Measurements from ENCODE around the gene P2RX6.

Gene P2RX6

DNA sequence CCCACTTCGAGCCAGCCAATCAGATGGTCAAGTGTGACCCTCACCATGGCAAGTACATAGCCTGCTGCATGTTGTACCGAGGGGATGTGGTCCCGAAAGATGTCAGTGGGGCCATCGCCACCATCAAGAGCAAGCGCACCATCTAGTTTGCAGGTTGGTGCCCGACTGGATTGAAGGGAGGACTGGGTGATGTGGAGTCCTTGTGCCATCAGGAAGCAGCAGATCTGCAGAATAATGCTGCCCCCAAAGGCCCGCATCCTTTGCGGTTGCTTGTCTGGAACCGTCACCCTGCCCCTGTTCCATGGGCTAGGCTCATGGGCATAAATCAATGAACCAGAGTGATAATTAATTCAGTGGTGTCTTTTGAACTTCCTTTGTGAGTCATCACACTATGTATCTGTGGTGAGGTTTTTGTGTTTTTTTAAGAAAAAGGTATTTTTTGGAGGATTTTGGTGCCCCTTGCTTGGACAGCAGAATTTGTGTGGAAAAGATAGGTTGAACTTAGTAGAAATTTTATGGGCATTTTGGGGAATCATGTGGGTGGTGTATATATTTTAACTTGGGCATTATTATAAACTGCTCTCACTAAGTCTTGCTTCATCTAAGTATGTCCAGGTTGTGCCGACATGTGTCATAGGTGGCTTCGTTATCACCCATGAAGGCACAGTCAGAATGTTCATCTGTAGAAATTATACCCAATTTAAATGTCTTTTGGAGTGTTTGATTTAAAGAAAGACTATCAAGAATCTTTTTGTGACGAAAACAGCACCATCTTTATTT is 53.1 kb downstream of the P2RX6 start:
- TF ChIP-seq ZFP3 (CRISPR knock-in tag; IDR thresholded peaks at IDR 0.05) (no peak), ARNTL (CRISPR knock-in tag; IDR thresholded peaks at IDR 0.05; ENCODE audit: borderline replicate concordance, low read depth) (no peak), ZNF70 (CRISPR knock-in tag; IDR thresholded peaks at IDR 0.05) (no peak), ZFP30 (CRISPR knock-in tag; IDR thresholded peaks at IDR 0.05) (no peak), GLIS3 (CRISPR knock-in tag; IDR thresholded peaks at IDR 0.05) (no peak), OSR1 (CRISPR knock-in tag; IDR thresholded peaks at IDR 0.05) (no peak), ZNF8 (CRISPR knock-in tag; IDR thresholded peaks at IDR 0.05) (no peak), ZC3H10 (CRISPR knock-in tag; IDR thresholded peaks at IDR 0.05) (no peak), ESRRG (CRISPR knock-in tag; IDR thresholded peaks at IDR 0.05) (no peak), TOX (CRISPR knock-in tag; IDR thresholded peaks at IDR 0.05; ENCODE audit: borderline replicate concordance) (no peak), CSDC2 (CRISPR knock-in tag; IDR thresholded peaks at IDR 0.05) (no peak), SNAI2 (CRISPR knock-in tag; IDR thresholded peaks at IDR 0.05) (no peak)
- TF ChIP-seq, protein P1, sequence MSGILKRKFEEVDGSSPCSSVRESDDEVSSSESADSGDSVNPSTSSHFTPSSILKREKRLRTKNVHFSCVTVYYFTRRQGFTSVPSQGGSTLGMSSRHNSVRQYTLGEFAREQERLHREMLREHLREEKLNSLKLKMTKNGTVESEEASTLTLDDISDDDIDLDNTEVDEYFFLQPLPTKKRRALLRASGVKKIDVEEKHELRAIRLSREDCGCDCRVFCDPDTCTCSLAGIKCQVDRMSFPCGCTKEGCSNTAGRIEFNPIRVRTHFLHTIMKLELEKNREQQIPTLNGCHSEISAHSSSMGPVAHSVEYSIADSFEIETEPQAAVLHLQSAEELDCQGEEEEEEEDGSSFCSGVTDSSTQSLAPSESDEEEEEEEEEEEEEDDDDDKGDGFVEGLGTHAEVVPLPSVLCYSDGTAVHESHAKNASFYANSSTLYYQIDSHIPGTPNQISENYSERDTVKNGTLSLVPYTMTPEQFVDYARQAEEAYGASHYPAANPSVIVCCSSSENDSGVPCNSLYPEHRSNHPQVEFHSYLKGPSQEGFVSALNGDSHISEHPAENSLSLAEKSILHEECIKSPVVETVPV (CRISPR knock-in tag; IDR thresholded peaks at IDR 0.05), result no peak
- TF ChIP-seq, protein P2, sequence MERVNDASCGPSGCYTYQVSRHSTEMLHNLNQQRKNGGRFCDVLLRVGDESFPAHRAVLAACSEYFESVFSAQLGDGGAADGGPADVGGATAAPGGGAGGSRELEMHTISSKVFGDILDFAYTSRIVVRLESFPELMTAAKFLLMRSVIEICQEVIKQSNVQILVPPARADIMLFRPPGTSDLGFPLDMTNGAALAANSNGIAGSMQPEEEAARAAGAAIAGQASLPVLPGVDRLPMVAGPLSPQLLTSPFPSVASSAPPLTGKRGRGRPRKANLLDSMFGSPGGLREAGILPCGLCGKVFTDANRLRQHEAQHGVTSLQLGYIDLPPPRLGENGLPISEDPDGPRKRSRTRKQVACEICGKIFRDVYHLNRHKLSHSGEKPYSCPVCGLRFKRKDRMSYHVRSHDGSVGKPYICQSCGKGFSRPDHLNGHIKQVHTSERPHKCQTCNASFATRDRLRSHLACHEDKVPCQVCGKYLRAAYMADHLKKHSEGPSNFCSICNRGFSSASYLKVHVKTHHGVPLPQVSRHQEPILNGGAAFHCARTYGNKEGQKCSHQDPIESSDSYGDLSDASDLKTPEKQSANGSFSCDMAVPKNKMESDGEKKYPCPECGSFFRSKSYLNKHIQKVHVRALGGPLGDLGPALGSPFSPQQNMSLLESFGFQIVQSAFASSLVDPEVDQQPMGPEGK (CRISPR knock-in tag; IDR thresholded peaks at IDR 0.05; ENCODE audit: borderline replicate concordance), result no peak
- ATAC-seq, result no peak

DNA sequence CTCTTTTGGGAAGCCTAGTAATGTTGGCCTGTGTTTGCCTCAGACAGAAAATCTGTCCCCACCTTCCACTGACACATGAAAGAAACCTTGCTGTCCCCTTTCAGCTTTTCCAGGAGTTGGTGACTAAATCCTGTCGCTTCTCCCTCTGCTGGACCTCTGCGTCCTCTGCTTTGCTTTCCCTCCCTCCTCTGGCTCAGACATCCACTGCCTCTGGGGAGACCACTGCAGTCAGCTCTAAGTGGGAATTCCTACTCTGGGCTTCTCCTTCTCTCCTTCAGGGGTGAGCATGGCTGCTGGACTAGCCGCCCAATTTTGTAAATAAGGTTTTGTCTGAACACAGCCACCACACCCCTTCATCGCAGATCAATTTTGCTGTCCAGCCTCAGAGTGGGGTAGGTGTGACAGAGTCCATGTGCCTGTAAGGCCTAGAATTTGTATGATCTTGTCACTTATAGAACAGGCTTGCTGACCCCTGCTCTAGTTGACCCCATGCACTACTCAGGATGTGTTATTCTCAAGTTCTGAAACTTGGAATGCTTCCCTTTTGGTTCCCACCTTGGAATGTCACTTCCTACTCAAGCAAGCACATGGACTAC is 53.8 kb downstream of the P2RX6 start:
- TF ChIP-seq TCF4 (CRISPR knock-in tag; IDR thresholded peaks at IDR 0.05; ENCODE audit: borderline replicate concordance) (no peak), ZFP3 (CRISPR knock-in tag; IDR thresholded peaks at IDR 0.05) (no peak), ZFP30 (CRISPR knock-in tag; IDR thresholded peaks at IDR 0.05) (no peak), RARB (CRISPR knock-in tag; IDR thresholded peaks at IDR 0.05) (no peak), PPARA (CRISPR knock-in tag; IDR thresholded peaks at IDR 0.05; ENCODE audit: borderline replicate concordance) (no peak)
- no peak for ATAC-seq

DNA sequence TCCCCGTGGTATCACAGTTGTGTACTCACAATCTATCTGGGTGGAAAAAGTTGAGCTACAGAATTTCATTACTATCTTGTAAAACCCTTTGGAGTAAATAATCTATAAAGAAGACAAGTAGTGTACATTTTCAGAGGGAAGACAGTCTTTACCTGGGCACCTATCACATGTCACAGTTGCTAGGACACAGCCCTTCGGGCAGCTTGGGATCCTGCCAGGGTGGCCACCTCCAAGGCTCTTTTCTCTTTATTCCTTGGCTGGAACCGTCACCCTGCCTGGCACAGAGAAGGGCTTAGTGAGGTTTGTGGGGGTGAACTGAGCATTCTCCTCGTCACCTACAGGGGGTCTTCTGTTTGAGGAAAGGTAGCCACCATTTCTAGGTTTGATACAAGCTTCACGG is 54.4 kb downstream of the P2RX6 start:
- TF ChIP-seq, protein P2 (CRISPR knock-in tag; IDR thresholded peaks at IDR 0.05; ENCODE audit: borderline replicate concordance), result no peak
- TF ChIP-seq ZNF8 (CRISPR knock-in tag; IDR thresholded peaks at IDR 0.05) (no peak), ZNF565 (CRISPR knock-in tag; conservative IDR thresholded peaks at IDR 0.05; ENCODE audit: low read depth) (no peak), CSDC2 (CRISPR knock-in tag; IDR thresholded peaks at IDR 0.05) (no peak), BACH2 (CRISPR knock-in tag; IDR thresholded peaks at IDR 0.05; ENCODE audit: borderline replicate concordance) (no peak), TOX (CRISPR knock-in tag; IDR thresholded peaks at IDR 0.05; ENCODE audit: borderline replicate concordance) (no peak), OSR1 (CRISPR knock-in tag; IDR thresholded peaks at IDR 0.05) (no peak), ZFP30 (CRISPR knock-in tag; IDR thresholded peaks at IDR 0.05) (no peak), ESRRG (CRISPR knock-in tag; IDR thresholded peaks at IDR 0.05) (no peak), TCF4 (CRISPR knock-in tag; IDR thresholded peaks at IDR 0.05; ENCODE audit: borderline replicate concordance) (no peak), ISL1 (CRISPR knock-in tag; IDR thresholded peaks at IDR 0.05) (no peak), ZC3H10 (CRISPR knock-in tag; IDR thresholded peaks at IDR 0.05) (no peak), RARB (CRISPR knock-in tag; IDR thresholded peaks at IDR 0.05) (no peak), GLIS3 (CRISPR knock-in tag; IDR thresholded peaks at IDR 0.05) (no peak)
- TF ChIP-seq, protein P3, sequence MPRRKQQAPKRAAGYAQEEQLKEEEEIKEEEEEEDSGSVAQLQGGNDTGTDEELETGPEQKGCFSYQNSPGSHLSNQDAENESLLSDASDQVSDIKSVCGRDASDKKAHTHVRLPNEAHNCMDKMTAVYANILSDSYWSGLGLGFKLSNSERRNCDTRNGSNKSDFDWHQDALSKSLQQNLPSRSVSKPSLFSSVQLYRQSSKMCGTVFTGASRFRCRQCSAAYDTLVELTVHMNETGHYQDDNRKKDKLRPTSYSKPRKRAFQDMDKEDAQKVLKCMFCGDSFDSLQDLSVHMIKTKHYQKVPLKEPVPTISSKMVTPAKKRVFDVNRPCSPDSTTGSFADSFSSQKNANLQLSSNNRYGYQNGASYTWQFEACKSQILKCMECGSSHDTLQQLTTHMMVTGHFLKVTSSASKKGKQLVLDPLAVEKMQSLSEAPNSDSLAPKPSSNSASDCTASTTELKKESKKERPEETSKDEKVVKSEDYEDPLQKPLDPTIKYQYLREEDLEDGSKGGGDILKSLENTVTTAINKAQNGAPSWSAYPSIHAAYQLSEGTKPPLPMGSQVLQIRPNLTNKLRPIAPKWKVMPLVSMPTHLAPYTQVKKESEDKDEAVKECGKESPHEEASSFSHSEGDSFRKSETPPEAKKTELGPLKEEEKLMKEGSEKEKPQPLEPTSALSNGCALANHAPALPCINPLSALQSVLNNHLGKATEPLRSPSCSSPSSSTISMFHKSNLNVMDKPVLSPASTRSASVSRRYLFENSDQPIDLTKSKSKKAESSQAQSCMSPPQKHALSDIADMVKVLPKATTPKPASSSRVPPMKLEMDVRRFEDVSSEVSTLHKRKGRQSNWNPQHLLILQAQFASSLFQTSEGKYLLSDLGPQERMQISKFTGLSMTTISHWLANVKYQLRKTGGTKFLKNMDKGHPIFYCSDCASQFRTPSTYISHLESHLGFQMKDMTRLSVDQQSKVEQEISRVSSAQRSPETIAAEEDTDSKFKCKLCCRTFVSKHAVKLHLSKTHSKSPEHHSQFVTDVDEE (CRISPR knock-in tag; IDR thresholded peaks at IDR 0.05), result no peak
- TF ChIP-seq, protein P1 (CRISPR knock-in tag; IDR thresholded peaks at IDR 0.05), result no peak
- TF ChIP-seq, protein P4, sequence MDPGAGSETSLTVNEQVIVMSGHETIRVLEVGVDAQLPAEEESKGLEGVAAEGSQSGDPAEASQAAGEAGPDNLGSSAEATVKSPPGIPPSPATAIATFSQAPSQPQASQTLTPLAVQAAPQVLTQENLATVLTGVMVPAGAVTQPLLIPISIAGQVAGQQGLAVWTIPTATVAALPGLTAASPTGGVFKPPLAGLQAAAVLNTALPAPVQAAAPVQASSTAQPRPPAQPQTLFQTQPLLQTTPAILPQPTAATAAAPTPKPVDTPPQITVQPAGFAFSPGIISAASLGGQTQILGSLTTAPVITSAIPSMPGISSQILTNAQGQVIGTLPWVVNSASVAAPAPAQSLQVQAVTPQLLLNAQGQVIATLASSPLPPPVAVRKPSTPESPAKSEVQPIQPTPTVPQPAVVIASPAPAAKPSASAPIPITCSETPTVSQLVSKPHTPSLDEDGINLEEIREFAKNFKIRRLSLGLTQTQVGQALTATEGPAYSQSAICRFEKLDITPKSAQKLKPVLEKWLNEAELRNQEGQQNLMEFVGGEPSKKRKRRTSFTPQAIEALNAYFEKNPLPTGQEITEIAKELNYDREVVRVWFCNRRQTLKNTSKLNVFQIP (CRISPR knock-in tag; IDR thresholded peaks at IDR 0.05; ENCODE audit: borderline replicate concordance, low read depth), result no peak
- no peak for ATAC-seq

Data from SK-N-SH treated with all-trans-retinoic acid at 6 μM for 48 hours (cell line).